LNCaP clone FGC (cell line): ENCODE measurements around the gene GLS2.

Experiments used
- DNase-seq: peaks from one replicate; pipeline ENCODE4 v3.0.0-alpha.2; 2011; ENCODE audit warnings: low read depth
- H3K4me3 ChIP-seq: 2 replicates; pipeline ENCODE4 v1.5.1; 2011; ENCODE audit warnings: mild to moderate bottlenecking, low read depth, low read length, control low read depth
- TF ChIP-seq, protein P1 (sequence below): IDR thresholded peaks from 2 replicates; pipeline ENCODE4 v1.5.1; 2012; ENCODE audit warnings: mild to moderate bottlenecking; ENCODE audit not compliant: control insufficient read depth, insufficient read depth; ENCODE audit errors: extremely low read depth

Gene GLS2

DNA sequence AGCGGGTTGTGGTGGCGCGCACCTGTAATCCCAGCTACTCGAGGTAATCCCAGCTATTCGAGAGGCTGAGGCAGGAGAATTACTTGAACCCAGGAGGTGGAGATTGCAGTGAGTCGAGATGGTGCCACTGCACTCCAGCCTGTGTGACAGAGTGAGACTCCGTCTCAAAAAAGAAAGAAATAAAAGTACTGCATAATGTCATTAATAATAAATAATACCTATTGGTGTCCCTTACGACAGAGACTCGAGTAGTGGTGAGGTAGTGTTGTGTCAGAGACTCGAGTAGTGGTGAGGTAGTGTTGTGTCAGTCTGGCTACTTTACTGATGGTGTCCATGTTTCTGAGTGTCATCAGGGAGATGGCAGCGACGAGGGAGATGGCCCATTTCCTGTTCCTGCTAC lies 1.3 kb downstream of the GLS2 start:
- no peak overlapping the region for H3K4me3 ChIP-seq
- TF ChIP-seq, protein P1, sequence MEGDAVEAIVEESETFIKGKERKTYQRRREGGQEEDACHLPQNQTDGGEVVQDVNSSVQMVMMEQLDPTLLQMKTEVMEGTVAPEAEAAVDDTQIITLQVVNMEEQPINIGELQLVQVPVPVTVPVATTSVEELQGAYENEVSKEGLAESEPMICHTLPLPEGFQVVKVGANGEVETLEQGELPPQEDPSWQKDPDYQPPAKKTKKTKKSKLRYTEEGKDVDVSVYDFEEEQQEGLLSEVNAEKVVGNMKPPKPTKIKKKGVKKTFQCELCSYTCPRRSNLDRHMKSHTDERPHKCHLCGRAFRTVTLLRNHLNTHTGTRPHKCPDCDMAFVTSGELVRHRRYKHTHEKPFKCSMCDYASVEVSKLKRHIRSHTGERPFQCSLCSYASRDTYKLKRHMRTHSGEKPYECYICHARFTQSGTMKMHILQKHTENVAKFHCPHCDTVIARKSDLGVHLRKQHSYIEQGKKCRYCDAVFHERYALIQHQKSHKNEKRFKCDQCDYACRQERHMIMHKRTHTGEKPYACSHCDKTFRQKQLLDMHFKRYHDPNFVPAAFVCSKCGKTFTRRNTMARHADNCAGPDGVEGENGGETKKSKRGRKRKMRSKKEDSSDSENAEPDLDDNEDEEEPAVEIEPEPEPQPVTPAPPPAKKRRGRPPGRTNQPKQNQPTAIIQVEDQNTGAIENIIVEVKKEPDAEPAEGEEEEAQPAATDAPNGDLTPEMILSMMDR = no peak
- no peak for DNase-seq

DNA sequence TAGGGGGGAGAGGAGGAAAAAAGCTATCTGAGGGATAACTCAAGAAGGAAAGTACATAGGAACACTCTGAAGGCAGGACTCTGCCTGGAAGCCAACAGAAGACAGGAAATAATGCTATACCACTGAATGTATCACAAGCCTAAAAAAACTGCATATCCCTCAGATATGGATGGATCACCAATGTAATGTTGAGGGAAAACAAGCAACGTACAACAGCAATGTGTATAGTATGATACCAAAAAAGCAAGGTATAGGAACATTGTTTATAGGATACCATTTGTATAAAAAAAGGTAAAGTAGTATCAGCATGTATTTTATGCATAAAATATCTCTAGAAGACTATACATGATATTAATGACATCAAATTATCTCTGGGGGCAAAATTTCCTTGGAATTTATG lies 3.4 kb downstream of the GLS2 start:
- TF ChIP-seq, protein P1 = no peak
- DNase-seq = no peak
- no peak overlapping the region for H3K4me3 ChIP-seq

DNA sequence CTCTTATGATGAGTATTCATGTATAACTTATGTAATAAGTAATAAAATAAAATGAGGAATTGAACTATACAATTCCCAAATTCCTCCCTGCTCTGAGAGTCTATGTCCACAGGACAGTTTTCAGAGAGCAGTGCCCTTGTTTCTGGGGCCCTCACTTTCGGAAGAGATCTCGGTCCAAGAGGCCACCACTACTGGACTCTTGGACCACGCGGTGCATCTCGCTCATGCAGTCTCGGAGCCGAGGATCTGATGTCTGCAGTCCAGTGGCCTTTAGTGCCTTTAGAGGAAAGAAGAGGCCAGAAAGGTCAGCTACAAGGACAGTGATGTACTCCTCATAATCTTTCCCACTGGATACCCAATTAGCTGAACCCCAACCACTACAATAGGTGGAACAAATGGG lies 8.3 kb downstream of the GLS2 start:
- no peak overlapping the region for H3K4me3 ChIP-seq
- TF ChIP-seq, protein P1 = no peak
- no peak for DNase-seq

DNA sequence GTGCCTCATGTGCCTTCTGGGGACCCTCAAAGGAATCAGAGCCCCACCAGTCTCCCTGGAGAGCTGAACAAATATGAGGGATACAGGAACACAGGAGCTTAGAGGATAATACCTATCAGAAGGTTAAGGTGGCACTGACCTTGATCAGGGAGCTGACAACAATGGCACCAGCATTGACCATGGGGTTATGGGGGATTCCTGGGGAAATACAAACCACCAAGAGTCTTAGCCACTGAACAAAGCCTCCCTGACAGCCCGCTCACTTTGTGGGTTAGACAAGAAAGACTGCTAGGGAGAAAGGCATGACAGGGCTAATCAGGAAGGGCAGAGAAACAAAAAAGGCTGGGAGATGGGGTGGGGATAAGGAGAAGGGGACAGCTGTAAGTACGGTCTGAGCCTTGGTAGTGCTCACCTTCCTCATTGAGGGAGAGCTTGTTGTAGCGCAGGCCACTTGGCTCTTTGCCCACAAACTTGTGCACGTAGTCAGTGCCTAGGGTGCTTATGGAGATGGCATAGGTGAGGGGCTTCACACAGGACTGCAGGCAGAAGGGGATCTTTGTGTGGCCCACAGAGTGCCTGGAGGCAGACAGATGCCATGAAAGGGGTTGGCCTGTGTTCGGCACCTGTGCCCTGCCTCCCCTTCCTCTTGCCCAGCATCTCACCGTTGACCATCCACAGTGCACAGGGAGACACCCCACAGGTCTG lies 10.3 kb downstream of the GLS2 start:
- TF ChIP-seq, protein P1 = no peak
- DNase-seq = no peak
- H3K4me3 ChIP-seq = no peak overlapping the region

DNA sequence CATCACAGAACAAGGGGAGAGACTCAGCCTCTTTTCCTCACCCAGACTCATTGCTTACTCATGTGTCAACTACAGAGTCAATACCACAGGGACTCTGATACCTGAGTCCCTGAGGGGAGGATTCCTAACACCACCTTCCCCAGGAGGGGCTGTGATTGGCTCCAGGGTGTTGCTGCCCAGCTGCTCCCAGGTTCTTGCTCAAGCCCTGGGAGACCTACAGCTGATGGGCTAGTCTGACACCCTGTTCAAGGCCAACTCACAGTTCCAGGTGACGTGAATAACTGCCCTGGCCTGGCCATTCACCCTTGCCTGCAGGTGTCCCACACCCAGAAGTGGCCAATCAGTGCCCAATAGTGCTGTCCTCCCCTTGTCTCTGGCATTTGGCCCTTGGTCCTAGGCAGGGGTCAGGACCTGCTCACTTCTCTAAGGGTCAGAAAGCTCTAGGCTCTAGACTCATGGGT lies 11.0 kb downstream of the GLS2 start:
- no peak overlapping the region for H3K4me3 ChIP-seq
- DNase-seq = no peak
- TF ChIP-seq, protein P1 = no peak

DNA sequence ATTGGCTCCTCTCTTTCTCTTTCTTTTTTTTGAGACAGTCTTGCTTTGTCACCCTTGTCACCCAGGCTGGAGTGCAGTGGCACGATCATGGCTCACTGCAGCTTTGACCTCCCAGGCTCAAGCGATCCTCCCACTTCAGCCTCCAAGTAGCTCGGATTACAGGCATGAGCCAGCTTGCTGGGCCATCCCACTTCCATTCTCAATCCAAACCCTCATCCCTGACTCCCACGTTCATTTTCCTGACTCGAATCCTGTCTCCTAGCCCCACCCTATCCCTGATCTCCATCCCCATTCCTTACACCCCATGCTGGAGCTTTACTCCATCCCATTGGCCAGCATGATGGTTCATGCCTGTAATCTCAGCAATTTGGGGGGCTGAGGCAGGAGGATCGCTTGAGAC lies 11.8 kb downstream of the GLS2 start:
- TF ChIP-seq, protein P1 = no peak
- no peak for DNase-seq
- H3K4me3 ChIP-seq = no peak overlapping the region

DNA sequence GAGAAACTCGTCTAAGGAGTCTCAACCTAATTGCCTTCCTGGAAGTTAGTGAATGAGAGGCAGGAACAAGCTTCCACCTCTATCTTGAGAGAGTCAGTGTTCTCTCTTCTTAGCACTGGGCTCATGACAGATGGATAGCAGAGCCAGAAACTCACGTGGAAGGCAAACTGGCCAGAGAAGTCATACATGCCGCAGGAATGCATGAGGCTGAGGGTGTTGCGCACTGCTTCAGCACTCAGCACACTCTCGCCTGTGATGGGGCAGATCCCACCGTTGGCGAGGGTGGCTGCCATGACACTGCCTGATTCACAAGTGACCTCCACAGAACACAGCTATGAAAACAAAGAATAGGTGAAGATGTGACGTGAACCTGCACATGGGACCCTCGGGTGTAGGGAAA lies 13.6 kb downstream of the GLS2 start:
- H3K4me3 ChIP-seq = no peak overlapping the region
- TF ChIP-seq, protein P1 = no peak
- DNase-seq = no peak
